Testis (tissue), 3 donors: Measurements from ENCODE around the gene GFRA1. TPM values are rescaled to one million over a fixed set of nuclear protein-coding genes. Genes with fewer than 3 reads are reported as not detected.

Experiments used
- DNase-seq: peaks from one replicate; pipeline ENCODE4 v3.0.0-alpha.2; 2019
- H3K27ac ChIP-seq, 2 donors: fragments of 200-600 bp; sonication (generic); one replicate each; pipeline ENCODE4 v1.5.1; 2019
- H3K27me3 ChIP-seq: fragments of 200-600 bp; sonication (generic); one replicate; pipeline ENCODE4 v1.5.1; 2019
- H3K36me3 ChIP-seq: fragments of 200-600 bp; sonication (generic); one replicate; pipeline ENCODE4 v1.5.1; 2017; ENCODE audit warnings: low read depth; ENCODE audit errors: missing control alignments
- H3K4me1 ChIP-seq: fragments of 200-600 bp; sonication (generic); one replicate; pipeline ENCODE4 v1.5.1; 2019
- H3K4me3 ChIP-seq, 2 donors: fragments of 200-600 bp; sonication (generic); one replicate each; pipeline ENCODE4 v1.5.1; 2017 to 2019
- H3K9me3 ChIP-seq: fragments of 200-600 bp; sonication (generic); one replicate; pipeline ENCODE4 v1.5.1; 2017
- CTCF ChIP-seq, 3 experiments: fragments of 450-650 bp in 2 of 3; fragments of 200-600 bp in 1 of 3; sonication (generic) in 1 of 3; IDR thresholded peaks; one replicate each; pipeline ENCODE4 v1.5.1; 2016 to 2019; ENCODE audit warnings: antibody characterized with exemption in 3 of 3, mild to moderate bottlenecking in 2 of 3, moderate library complexity in 1 of 3
- POLR2A ChIP-seq: fragments of 450-650 bp; IDR thresholded peaks from one replicate; pipeline ENCODE4 v1.6.1; 2017; ENCODE audit warnings: antibody characterized with exemption, mild to moderate bottlenecking, moderate library complexity
- WGBS, 2 donors: methylation state at CpG; one replicate each; pipeline ENCODE4 v1.1.5; 2018; 5-methylcytosine and 5-hydroxymethylcytosine counted together
- intact Hi-C: fragments of 100-400 bp; cut with DNase I; formaldehyde crosslinking; loops from one replicate; pipeline ENCODE4 v1.15.1; 2023; ENCODE audit warnings: low total_unique reads
- polyA plus RNA-seq: library from polyadenylated mRNA; stranded (reverse); fragments of 350-450 nt; fragmentation: Illumina TruSeq; extraction: RNeasy Lipid Tissue Mini Kit (QIAGEN cat#74804); gene quantifications from one replicate; pipeline ENCODE4 v1.2.3, GENCODE V29; 2014; ENCODE audit warnings: low read depth, low replicate concordance; ENCODE audit not compliant: insufficient read depth
- total RNA-seq, 2 donors: library from RNA; depleted of rRNA; stranded (reverse); fragments of >200 nt; gene quantifications; one replicate each; pipeline ENCODE4 v1.2.3, GENCODE V29; 2016

The GFRA1 gene
- total and polyA plus RNA-seq, 3 donors from 2014 or later = 8.6 to 23.8 (median 17.7) TPM

- no peak for DNase-seq
- Histone ChIP-seq H3K27me3 (no peaks in the 10 kb centered on the region), H3K4me1 (no peaks in the 10 kb centered on the region), H3K9me3 (no peaks in the 10 kb centered on the region), H3K36me3 (no peaks in the 10 kb centered on the region), H3K27ac (no peak overlapping the region), H3K4me3 (no peak overlapping the region)
- intact Hi-C loops = no loop called here
- TF ChIP-seq CTCF (IDR thresholded peaks at IDR 0.05) (no peak), POLR2A (no peak)
- 63 to 75% methylated on average over 2 of the region's 2 CpGs for WGBS, 2 donors
Measured at GRCh38 chr10:116232613-116233012, 40.4 kb downstream of the GFRA1 start.

GRCh38 chr10:116226766-116227165, 46.2 kb downstream of the GFRA1 start:
- Histone ChIP-seq H3K27me3 (no peaks in the 10 kb centered on the region), H3K4me1 (no peaks in the 10 kb centered on the region), H3K9me3 (no peaks in the 10 kb centered on the region), H3K36me3 (no peaks in the 10 kb centered on the region), H3K4me3 (no peak overlapping the region), H3K27ac (no peak overlapping the region)
- intact Hi-C loops = no loop called here
- WGBS, 2 donors = 95 to 96% methylated on average over 6 of the region's 6 CpGs
- no peak for DNase-seq
- TF ChIP-seq POLR2A (no peak), CTCF (IDR thresholded peaks at IDR 0.05) (no peak)

DNA sequence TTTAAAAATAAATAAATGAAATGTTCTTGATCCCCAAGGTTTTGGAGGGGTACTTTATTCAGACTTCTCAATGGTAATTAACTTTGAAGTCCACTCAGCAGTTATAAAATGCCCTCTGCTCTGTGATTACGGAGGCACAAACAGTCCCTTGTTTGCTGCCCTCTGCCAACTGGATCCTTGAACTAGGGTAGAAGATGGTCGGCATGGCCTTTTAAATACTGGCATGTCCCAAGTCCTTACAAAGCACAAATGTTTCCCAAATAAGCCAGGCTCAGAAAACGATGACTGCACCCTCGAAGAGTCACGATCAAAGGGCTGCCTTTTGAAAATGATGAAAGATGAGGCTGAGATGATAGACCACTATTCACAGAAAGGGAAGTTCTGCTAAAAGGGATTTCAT, 47.0 kb downstream of the GFRA1 start:
- no peaks in the 10 kb centered on the region for H3K36me3 ChIP-seq
- H3K9me3 ChIP-seq = no peaks in the 10 kb centered on the region
- no peak overlapping the region for H3K27ac ChIP-seq
- no peak overlapping the region for H3K4me3 ChIP-seq
- intact Hi-C loops = no loop called here
- 86 to 92% methylated on average over 5 of the region's 5 CpGs for WGBS, 2 donors
- H3K4me1 ChIP-seq = no peaks in the 10 kb centered on the region
- TF ChIP-seq CTCF (IDR thresholded peaks at IDR 0.05) = no peak
- TF ChIP-seq POLR2A = no peak
- H3K27me3 ChIP-seq = no peaks in the 10 kb centered on the region
- no peak for DNase-seq

GRCh38 chr10:116223289-116223688, 49.7 kb downstream of the GFRA1 start:
- no peak for DNase-seq
- Histone ChIP-seq H3K9me3 (no peaks in the 10 kb centered on the region), H3K36me3 (no peaks in the 10 kb centered on the region), H3K4me3 (no peak overlapping the region), H3K27ac (no peak overlapping the region), H3K4me1 (no peaks in the 10 kb centered on the region), H3K27me3 (no peaks in the 10 kb centered on the region)
- TF ChIP-seq CTCF (IDR thresholded peaks at IDR 0.05) = no peak
- no peak for TF ChIP-seq POLR2A
- WGBS, 2 donors = 52 to 62% methylated on average over 3 of the region's 3 CpGs
- intact Hi-C loops = no loop called here

DNA sequence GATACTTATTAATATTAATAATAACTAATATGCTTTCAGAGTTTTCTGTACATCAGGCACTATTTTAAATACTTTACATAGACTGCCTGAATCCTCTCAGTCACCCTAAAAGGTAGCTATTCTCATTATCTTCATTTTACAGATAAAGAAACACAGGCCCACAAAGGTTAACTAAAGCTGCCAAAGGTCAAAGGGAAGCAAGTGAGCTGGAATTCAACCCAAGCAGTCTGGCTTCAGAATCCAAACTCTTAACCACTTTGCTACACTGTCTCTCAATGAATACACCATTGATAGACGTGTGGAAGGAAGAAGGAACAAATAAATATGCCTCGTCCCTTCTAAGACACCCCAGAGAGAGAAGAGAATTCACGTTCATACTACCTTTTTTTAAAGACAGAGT, 52.0 kb downstream of the GFRA1 start:
- 62 to 79% methylated on average over 3 of the region's 3 CpGs for WGBS, 2 donors
- Histone ChIP-seq H3K27ac (no peak overlapping the region), H3K27me3 (no peaks in the 10 kb centered on the region), H3K9me3 (no peaks in the 10 kb centered on the region), H3K36me3 (no peaks in the 10 kb centered on the region), H3K4me1 (no peaks in the 10 kb centered on the region), H3K4me3 (no peak overlapping the region)
- TF ChIP-seq CTCF (IDR thresholded peaks at IDR 0.05) (no peak), POLR2A (no peak)
- no peak for DNase-seq
- intact Hi-C loops = no loop called here
